Stimulated activated naive CD4-positive, alpha-beta T cell (primary cell): ENCODE data around the gene LDB2.
"Not testable (repeated sequence)": the region's sequence is repeated elsewhere in the genome, so short reads cannot be mapped to it uniquely, and the experiment has no call there.

ENCODE experiments used
- DNase-seq, 6 experiments: peaks; one replicate each; lab custom pipeline; 2025; lab: John Stamatoyannopoulos, UW

LDB2 gene

GRCh38 chr4:16646459-16646858 lies 252.0 kb downstream of the LDB2 start:
- no peak for DNase-seq

DNA sequence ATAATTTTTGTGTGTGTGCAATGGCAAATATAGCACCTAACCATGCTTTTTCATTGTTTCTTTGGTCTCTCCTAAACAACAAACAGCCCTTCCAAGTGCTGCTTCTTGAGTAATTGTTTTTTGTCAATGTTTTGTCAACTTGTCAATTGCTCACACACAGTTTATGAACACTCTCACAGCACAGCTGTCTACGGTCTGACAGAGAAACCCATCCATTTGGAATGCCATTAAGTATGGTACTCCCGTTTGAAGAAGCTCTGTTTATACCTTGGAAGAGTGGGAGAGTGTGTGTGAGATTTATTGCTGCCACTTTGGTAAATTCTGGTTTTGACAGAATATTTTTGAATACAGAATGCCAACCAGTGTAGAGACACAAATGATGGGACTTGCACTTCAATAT lies 254.6 kb downstream of the LDB2 start:
- DNase-seq, result no peak

GRCh38 chr4:16642897-16643296 lies 255.5 kb downstream of the LDB2 start:
- DNase-seq, result no peak

GRCh38 chr4:16641971-16642370 lies 256.5 kb downstream of the LDB2 start:
- DNase-seq, result no peak

DNA sequence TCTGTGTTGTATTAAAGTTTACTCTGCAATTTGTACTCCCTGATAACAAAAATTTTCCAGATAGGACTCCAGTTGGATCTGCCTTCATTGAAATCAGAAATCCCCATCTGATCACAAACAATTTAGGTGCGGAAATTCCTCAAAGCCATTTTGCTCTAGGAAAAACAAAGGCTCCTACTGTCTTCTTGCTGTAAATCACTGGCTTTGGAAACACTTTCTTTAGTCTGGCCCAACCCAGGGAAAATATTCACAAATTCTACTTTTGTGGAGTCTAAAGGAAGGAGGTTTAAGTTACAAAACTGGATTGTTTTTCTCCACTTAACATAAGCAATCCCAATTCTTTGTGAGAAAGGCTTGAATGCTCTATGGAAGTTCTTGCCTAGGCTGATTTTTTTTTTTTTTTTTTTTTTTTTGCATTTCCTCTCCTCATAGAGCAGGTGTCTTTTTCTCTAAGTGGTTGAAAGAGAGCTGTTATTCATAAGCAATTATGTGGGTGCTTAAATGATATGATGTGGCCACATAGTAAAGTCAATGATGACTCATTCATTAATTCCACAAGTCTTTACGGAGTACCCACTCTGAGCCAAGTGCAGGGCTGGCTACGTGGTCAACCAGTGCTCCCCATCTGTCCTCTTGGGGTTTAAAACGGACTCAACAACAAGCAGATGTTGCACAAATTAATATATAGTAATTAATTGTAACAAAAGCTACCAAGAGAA lies 261.4 kb downstream of the LDB2 start:
- DNase-seq, result no peak

- DNase-seq, result no peak
Observed at GRCh38 chr4:16636304-16636703, 262.1 kb downstream of the LDB2 start.

DNA sequence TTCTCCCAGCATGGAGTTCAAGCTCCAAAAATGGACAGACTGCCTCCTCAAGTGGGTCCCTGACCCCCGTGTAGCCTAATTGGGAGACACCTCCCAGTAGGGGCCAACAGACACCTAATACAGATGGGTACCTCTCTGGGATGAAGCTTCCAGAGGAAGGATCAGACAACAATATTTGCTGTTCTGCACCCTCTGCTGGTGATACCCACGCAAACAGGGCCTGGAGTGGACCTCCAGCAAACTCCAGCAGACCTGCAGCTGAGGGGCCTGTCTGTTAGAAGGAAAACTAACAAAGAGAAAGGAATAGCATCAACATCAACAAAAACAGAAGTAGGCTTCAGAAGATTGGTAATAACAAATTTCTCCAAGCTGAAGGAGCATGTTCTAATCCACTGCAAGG lies 269.2 kb downstream of the LDB2 start:
- DNase-seq, result not testable (repeated sequence)

DNA sequence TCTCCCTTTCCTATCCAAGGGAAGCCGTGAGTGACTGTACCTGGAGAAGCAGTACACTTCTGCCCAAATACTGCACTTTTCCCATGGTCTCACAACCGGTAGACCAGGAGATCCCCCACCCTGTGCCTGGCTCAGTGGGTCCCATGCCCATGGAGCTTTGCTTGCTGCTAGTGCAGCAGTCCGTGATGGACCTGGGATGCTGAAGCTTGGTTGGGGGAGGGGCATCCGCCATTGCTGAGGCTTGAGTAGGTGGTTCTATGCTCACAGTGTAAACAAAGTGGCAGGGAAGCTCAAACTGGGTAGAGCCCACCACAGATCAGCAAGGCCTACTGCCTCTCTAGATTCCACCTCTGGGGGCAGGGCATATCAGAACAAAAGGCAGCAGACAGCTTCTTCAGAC lies 269.6 kb downstream of the LDB2 start:
- not testable (repeated sequence) for DNase-seq

- DNase-seq, result no peak
Observed at GRCh38 chr4:16627999-16628398, 270.4 kb downstream of the LDB2 start.

DNA sequence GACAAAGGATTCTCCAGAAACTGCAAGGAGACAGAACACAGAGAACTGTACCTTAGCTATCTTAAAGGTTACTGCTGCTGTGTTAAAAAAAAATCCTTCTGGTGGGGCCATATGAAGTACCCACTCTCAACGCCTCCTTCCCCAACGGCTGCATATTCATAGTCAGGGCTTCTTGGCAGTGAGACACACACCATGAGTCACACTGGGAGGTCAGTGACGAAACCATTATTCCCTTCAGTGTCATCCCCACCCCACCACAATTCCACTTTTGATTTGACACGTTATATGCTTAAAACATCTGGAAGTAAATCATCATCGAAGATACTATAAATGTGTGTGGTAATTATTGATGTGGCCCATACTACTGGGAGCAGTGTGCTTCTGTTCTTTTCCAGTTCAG lies 271.5 kb downstream of the LDB2 start:
- DNase-seq, result no peak

DNA sequence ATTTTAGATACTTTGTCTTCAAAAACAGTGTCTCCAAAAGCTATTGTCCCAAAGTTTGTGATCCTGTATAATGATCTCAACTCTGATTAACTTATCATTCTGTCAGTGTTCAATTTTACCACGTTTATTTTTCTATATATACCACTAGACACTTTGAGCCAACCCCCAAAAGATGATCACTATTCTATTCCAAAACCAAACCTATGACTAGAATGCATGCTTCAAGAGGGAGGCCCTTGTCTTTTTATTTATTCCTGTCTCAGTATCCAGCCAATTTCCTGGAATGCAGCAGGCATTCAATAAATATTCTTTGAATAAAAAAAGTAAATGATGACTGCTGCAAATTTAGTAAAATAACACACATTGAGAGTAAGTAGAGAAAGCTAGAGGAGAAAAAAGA lies 275.6 kb downstream of the LDB2 start:
- no peak for DNase-seq

- DNase-seq, result no peak
Observed at GRCh38 chr4:16617435-16617834, 281.0 kb downstream of the LDB2 start.

DNA sequence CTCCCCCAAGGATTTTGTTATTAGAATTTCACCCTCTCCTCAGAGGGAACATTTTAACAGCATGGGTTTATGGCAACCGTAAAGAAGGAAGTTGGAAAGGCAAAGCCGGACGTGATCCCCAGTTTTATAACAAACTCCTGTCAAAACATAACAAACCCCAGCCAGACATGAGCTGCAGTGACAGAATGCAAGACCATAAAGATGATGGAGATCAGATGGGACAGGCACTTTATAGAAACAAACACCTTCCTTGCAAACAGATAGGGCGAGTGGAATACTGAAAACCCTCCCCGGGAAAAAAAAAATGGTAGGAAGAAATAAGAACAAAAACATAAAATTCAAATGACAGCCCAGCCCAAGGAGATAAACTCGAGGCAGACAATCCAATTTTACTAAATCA lies 281.4 kb downstream of the LDB2 start:
- DNase-seq, result no peak

DNA sequence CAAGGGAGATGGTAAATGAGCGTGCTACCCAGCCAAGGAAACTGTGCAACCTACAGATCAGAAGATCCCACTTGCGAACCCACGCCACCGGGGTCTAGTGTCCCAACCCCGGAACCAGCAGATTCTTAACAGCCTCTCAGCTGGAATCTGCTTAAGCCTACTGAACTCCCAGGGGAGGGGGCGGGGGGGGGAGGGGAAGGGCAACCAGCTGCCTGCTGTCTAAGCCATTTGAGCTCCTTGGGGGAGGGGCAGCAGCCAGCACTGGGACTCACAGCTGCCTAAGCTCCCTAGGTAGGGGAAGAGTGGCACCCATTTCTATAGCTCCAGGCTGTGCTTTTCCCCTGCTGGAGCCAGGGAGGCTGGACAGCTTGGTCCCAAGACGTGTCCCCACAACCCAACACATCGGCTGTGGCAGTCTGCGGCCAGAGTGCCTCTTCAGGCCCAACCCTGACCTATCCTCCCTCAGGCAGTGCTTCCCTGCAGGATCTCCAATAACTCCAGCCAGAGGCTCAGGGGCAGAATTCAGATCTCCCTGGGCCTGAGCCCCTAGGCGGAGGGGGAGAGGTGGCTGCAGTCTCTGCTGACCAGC lies 289.2 kb downstream of the LDB2 start:
- no peak for DNase-seq

GRCh38 chr4:16608611-16609125 lies 289.8 kb downstream of the LDB2 start:
- DNase-seq, result no peak

GRCh38 chr4:16608123-16608522 lies 290.3 kb downstream of the LDB2 start:
- no peak for DNase-seq

DNA sequence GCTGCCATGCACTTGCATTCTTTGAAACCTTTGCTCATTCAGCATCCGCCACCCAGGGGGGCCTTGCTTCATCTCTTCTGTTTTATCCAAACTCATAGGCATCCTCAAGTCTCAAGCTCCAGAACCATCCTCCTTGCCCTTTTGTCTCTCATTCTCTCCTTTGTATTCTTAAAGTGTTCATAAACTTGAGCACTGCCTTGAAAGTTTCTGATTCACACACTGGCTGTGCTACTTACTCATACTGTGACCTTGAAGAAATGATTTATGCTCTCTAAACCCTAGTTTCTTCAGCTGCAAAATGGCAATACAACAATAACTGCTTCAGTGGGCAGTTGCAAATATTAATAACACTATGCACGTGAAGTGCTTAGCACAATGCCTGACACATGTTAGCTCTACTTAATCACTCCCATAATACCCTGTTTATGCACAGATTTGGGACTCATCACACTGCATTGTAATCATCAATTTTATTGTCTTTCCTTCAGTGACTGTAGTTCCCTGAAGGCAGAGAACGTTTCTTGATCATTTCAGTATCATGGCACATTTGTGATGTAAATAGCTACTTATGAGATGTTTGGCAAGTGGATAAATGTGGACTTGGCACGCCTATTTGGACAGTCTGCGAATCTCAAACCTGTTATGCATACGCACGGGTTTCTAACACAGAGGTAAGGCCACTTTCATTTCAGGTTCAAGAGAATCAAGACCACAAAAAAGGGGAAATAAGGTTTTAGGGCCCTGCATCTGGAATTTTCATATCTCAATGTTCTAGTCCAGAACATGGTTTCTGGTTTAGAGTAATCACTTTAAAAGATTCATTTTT lies 291.0 kb downstream of the LDB2 start:
- no peak for DNase-seq

DNA sequence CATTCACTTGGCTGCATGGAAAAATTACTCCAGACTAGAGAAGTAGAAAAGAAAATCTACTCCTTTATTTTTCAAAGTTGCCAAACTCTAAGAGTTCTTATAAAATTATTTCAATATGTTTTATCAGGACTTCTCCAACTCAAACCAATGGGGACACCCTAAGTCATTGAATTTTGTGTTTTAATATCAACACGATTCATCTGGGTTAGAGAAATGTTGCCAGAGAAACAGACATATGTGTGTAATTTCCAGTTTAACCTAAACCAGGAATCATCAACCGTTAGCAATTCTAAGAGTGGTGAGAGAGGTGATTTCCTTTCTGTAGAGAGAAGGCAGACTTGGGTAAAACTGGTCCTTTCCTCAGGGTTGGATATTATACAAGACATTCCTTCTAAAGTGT lies 291.8 kb downstream of the LDB2 start:
- DNase-seq, result no peak

DNA sequence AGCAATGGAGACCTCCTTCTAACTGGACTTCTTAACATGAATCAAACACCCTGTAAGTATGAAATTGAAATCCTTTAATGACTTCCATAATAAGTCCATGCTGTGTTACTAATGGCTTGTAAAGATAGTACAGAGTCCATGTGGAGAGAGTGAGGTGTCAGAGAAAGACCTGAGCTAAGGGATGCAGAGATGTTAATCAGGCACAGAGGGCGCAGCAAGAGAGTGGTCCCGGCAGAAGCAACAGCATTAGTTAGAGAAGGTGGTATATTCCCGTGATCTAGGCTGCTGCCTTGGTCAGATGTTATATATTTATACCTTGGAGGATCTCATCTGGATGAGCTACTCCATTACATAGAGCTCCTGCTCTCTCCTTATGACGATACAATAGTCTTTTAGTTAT lies 295.3 kb downstream of the LDB2 start:
- no peak for DNase-seq

DNA sequence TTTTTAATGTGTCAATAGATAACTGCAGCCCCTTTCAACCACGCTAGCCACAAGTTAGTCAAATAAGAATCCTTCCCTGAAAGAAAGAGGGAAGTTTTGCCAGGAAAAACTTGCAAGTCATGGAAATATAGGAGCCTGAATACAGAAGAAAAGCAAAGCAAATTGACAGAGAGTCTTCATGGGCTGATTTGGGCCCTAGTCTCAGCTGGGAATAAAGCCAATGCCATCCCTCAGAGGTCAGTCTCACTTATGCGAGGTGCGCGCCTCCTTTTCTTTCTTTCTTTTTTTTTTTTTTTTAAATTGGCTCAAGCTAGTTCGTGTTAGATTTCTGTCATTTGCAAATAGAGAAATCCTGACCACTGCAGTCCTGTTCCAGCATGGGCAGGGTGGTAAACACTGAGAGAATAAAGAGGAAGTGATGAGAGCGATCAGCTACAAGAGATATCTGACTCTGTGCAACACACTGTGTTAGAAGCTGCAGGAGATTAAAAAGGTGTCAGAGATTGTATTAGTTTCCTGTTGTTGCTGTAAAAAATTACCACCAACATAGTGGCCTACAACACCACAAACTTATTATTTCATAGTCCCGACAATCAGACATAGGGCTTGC lies 299.7 kb downstream of the LDB2 start:
- no peak for DNase-seq

DNA sequence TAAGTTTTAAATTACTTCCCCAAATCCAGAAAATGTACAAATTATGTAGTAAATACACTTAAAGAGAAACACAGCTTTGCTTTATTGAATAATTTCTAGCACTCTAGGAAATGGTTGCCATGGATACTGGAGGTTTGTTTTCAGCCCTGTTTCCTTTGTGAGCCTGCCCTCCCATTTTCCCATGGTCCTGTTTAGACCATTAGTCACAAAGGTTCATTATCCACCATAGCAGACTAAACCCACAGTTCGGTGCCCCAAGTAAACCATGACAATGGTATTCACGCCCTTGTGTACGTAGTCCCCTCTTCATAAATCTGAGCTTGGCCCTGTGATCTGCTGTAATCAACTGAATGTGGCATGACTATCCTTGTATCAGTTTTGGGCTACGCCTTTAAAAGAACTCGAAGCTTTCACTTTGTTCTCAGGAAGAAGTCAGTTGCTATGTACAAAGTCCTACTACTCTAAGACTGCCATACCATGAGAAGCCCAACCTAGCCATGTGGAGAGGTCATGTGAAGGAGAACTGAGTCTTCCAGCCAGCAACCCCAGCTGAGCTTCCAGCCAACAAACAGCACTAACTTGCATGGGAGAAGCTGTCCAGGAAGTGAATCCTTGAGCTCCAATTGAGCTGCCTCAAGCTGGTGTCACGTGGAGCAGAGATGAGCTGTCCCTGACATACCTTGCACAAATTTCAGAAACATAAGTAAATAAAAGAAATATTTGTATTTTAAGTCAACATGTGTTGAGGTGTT lies 300.4 kb downstream of the LDB2 start:
- DNase-seq, result no peak

GRCh38 chr4:16597443-16597842 lies 301.0 kb downstream of the LDB2 start:
- DNase-seq, result no peak
